Adrenal gland (tissue), 12 donors: ENCODE data around the gene HPSE2. TPM values are rescaled to one million over a fixed set of nuclear protein-coding genes. Genes with fewer than 3 reads are reported as not detected.

Experiments used
- DNase-seq, 7 donors: peaks; one replicate each; pipeline ENCODE4 v3.0.0-alpha.2; 2019 to 2020
- H3K27ac ChIP-seq, 5 donors: fragments of 200-600 bp; sonication (generic) in 4 of 5; 1 replicate in 3 of 5; 2 replicates in 2 of 5; pipeline versions ENCODE4 v1.5.1 to v1.8.0; 2016 to 2020; ENCODE audit warnings: mild to moderate bottlenecking in 1 of 5
- H3K27me3 ChIP-seq: fragments of 200-600 bp; 2 replicates; pipeline ENCODE4 v1.8.0; 2021
- H3K36me3 ChIP-seq, 2 donors: fragments of 200-600 bp; replicated peaks in 1 of 2; 1 replicate in 1 of 2; 2 replicates in 1 of 2; pipeline versions ENCODE4 v1.5.1 to v1.8.0; 2018 to 2022
- H3K4me1 ChIP-seq, 2 donors: fragments of 200-600 bp; replicated peaks in 1 of 2; 1 replicate in 1 of 2; 2 replicates in 1 of 2; pipeline versions ENCODE4 v1.5.1 to v1.8.0; 2018 to 2021
- H3K4me3 ChIP-seq, 4 donors: fragments of 200-600 bp; sonication (generic) in 3 of 4; one replicate each; pipeline ENCODE4 v1.5.1; 2016 to 2018
- H3K9me3 ChIP-seq, 3 donors: fragments of 200-600 bp; sonication (generic) in 1 of 3; replicated peaks in 1 of 3; 1 replicate in 2 of 3; 2 replicates in 1 of 3; pipeline versions ENCODE4 v1.5.1 to v1.8.0; 2016 to 2021
- CTCF ChIP-seq, 6 experiments: fragments of 450-650 bp in 4 of 6; fragments of 200-600 bp in 2 of 6; sonication (generic) in 1 of 6; IDR thresholded peaks; 1 replicate in 5 of 6; 2 replicates in 1 of 6; pipeline versions ENCODE4 v1.5.1 to v1.8.0; 2016 to 2021; ENCODE audit warnings: antibody characterized with exemption in 6 of 6, mild to moderate bottlenecking in 2 of 6, moderate library complexity in 1 of 6
- POLR2A ChIP-seq, 2 donors: fragments of 450-650 bp; IDR thresholded peaks; one replicate each; pipeline ENCODE4 v1.6.1; 2017; ENCODE audit warnings: antibody characterized with exemption in 2 of 2, mild to moderate bottlenecking in 2 of 2, moderate library complexity in 1 of 2
- WGBS, 4 donors: extraction: QIAGEN DNeasy Blood & Tissue Kit in 2 of 4; methylation state at CpG; one replicate each; pipeline versions ENCODE4 v1.1.5 to v1.1.7; 2013 to 2017; 5-methylcytosine and 5-hydroxymethylcytosine counted together
- intact Hi-C, 2 donors: fragments of 100-400 bp; cut with DNase I; formaldehyde crosslinking; loops; one replicate each; pipeline versions ENCODE4 v1.14.1 to v1.15.0; 2022 to 2023
- polyA plus RNA-seq, 3 donors: library from polyadenylated mRNA; stranded (reverse); fragments of 200-250 nt in 2 of 3; fragments of 350-450 nt in 1 of 3; fragmentation: Illumina TruSeq in 1 of 3; extraction: RNeasy Lipid Tissue Mini Kit (QIAGEN cat#74804) in 1 of 3; gene quantifications; one replicate each; pipeline ENCODE4 v1.2.3, GENCODE V29; 2013 to 2014
- total RNA-seq, 9 donors: library from RNA; depleted of rRNA in 4 of 9; stranded (reverse); fragments of >200 nt in 4 of 9; fragments of 120-200 nt in 1 of 9; fragmentation: NEBNext Ultra II Directional in 1 of 9; extraction: Animal tissue kit (Norgen Biotek cat#: 25700) in 1 of 9; gene quantifications; one replicate each; pipeline versions ENCODE4 v1.1.0 to v1.2.4, GENCODE V29; 2013 to 2023
- donor health status: healthy with polysubstance abuse.
- donor health status: Bipolar disorder and iron deficiency.
- donor health status: DM: yes; HTN: yes; CAD: no.
- donor health status: DM: no; HTN: no; CAD: no.
- donor health status: DM: no; HTN: no; CAD: no.
- donor health status: DM: yes; HTN: yes; CAD: no.

HPSE2 gene
- total and polyA plus RNA-seq, 12 donors, result under 0.01 to 0.16 (median 0.10) TPM; not detected in 9

- Histone ChIP-seq H3K36me3 (no peaks in the 10 kb centered on the region), H3K9me3 (no peaks in the 10 kb centered on the region), H3K4me3 (no peak overlapping the region), H3K27me3 (no peaks in the 10 kb centered on the region), H3K27ac (no peak overlapping the region), H3K4me1 (no peaks in the 10 kb centered on the region)
- DNase-seq, result no peak
- 73 to 82% (median 76%) methylated on average over 2 of the region's 2 CpGs for WGBS, 4 donors
- no peak for TF ChIP-seq POLR2A (IDR thresholded peaks at IDR 0.05)
- no peak for TF ChIP-seq CTCF (IDR thresholded peaks at IDR 0.05)
- intact Hi-C loops, result no loop called here
Observed at GRCh38 chr10:98963608-98964007, 272.0 kb downstream of the HPSE2 start.

- no peak overlapping the region for H3K4me3 ChIP-seq
- 19 to 38% (median 33%) methylated on average over 2 of the region's 2 CpGs for WGBS, 4 donors
- H3K27ac ChIP-seq, result no peak overlapping the region
- H3K9me3 ChIP-seq, result no peaks in the 10 kb centered on the region
- intact Hi-C loops, result no loop called here
- H3K27me3 ChIP-seq, result no peaks in the 10 kb centered on the region
- no peak for DNase-seq
- H3K4me1 ChIP-seq, result no peaks in the 10 kb centered on the region
- TF ChIP-seq POLR2A (IDR thresholded peaks at IDR 0.05) (no peak), CTCF (IDR thresholded peaks at IDR 0.05) (no peak)
- no peaks in the 10 kb centered on the region for H3K36me3 ChIP-seq
Observed at GRCh38 chr10:98959379-98959778, 276.3 kb downstream of the HPSE2 start.

- no peak overlapping the region for H3K27ac ChIP-seq
- no peaks in the 10 kb centered on the region for H3K36me3 ChIP-seq
- TF ChIP-seq CTCF (IDR thresholded peaks at IDR 0.05) (no peak), POLR2A (IDR thresholded peaks at IDR 0.05) (no peak)
- DNase-seq, result no peak
- 30 to 62% (median 44%) methylated on average over 3 of the region's 3 CpGs for WGBS, 4 donors
- H3K4me1 ChIP-seq, result no peaks in the 10 kb centered on the region
- no peaks in the 10 kb centered on the region for H3K9me3 ChIP-seq
- intact Hi-C loops, result no loop called here
- no peaks in the 10 kb centered on the region for H3K27me3 ChIP-seq
- no peak overlapping the region for H3K4me3 ChIP-seq
Observed at GRCh38 chr10:98957801-98958200, 277.9 kb downstream of the HPSE2 start.

GRCh38 chr10:98956576-98957260 lies 278.9 kb downstream of the HPSE2 start:
- Histone ChIP-seq H3K4me3 (no peak overlapping the region), H3K27me3 (no peaks in the 10 kb centered on the region), H3K4me1 (no peaks in the 10 kb centered on the region), H3K27ac (no peak overlapping the region), H3K9me3 (no peaks in the 10 kb centered on the region), H3K36me3 (no peaks in the 10 kb centered on the region)
- WGBS, 4 donors, result 74 to 78% (median 76%) methylated on average over 4 of the region's 4 CpGs
- intact Hi-C loops, result no loop called here
- TF ChIP-seq POLR2A (IDR thresholded peaks at IDR 0.05) (no peak), CTCF (IDR thresholded peaks at IDR 0.05) (no peak)
- DNase-seq, result no peak
